Stomach (tissue), 9 donors: Measurements from ENCODE around the gene STYXL1. TPM values are rescaled to one million over a fixed set of nuclear protein-coding genes. Genes with fewer than 3 reads are reported as not detected.

Experiments used
- DNase-seq, 2 donors: peaks; one replicate each; pipeline versions ENCODE4 v3.0.0 to v3.0.0-alpha.2; 2013 to 2019
- H3K27ac ChIP-seq, 5 donors: fragments of 200-600 bp in 4 of 5; sonication (generic) in 4 of 5; one replicate each; pipeline ENCODE4 v1.5.1; 2013 to 2019; ENCODE audit warnings: mild to moderate bottlenecking in 1 of 5, moderate library complexity in 1 of 5
- H3K27me3 ChIP-seq, 3 donors: fragments of 200-600 bp; sonication (generic); one replicate each; pipeline ENCODE4 v1.5.1; 2017 to 2019; ENCODE audit warnings: mixed run types in 1 of 3
- H3K36me3 ChIP-seq, 4 donors: fragments of 200-600 bp; sonication (generic); 1 replicate in 3 of 4; 2 replicates in 1 of 4; pipeline ENCODE4 v1.5.1; 2016 to 2019
- H3K4me1 ChIP-seq, 4 donors: fragments of 200-600 bp; sonication (generic); one replicate each; pipeline ENCODE4 v1.5.1; 2016 to 2019
- H3K4me3 ChIP-seq, 4 donors: fragments of 200-600 bp; sonication (generic) in 3 of 4; one replicate each; pipeline ENCODE4 v1.5.1; 2016 to 2019; ENCODE audit warnings: mild to moderate bottlenecking in 1 of 4
- H3K9me3 ChIP-seq, 4 donors: fragments of 200-600 bp; sonication (generic); one replicate each; pipeline ENCODE4 v1.5.1; 2016 to 2019
- EP300 ChIP-seq: sonication (generic); formaldehyde crosslinking; IDR thresholded peaks from one replicate; pipeline ENCODE4 v1.6.1; 2017; ENCODE audit warnings: antibody characterized with exemption
- POLR2A ChIP-seq, 4 donors: fragments of 450-650 bp; IDR thresholded peaks; one replicate each; pipeline ENCODE4 v1.6.1; 2016; ENCODE audit warnings: antibody characterized with exemption in 4 of 4, control low read depth in 2 of 4, mild to moderate bottlenecking in 1 of 4, moderate library complexity in 1 of 4
- POLR2AphosphoS5 ChIP-seq, 3 donors: sonication (generic); formaldehyde crosslinking; IDR thresholded peaks; one replicate each; pipeline ENCODE4 v1.6.1; 2016; ENCODE audit warnings: antibody characterized with exemption in 3 of 3
- WGBS, 5 donors: extraction: QIAGEN DNeasy Blood & Tissue Kit in 3 of 5; methylation state at CpG; one replicate each; pipeline versions ENCODE4 v1.1.5 to v1.1.7; 2013 to 2018; 5-methylcytosine and 5-hydroxymethylcytosine counted together
- intact Hi-C: fragments of 100-400 bp; cut with DNase I; formaldehyde crosslinking; loops from one replicate; pipeline ENCODE4 v1.15.1; 2023; ENCODE audit warnings: low total_unique reads
- polyA plus RNA-seq, 3 donors: library from polyadenylated mRNA; stranded (reverse); fragments of 200-250 nt; gene quantifications; one replicate each; pipeline ENCODE4 v1.2.3, GENCODE V29; 2013
- total RNA-seq, 5 donors: library from RNA; depleted of rRNA; stranded (reverse); fragments of >200 nt; gene quantifications; one replicate each; pipeline versions ENCODE4 v1.1.0 to v1.2.3, GENCODE V29; 2014 to 2016
- TF ChIP-seq, protein P1 (sequence below), 7 experiments: fragments of 450-650 bp in 4 of 7; fragments of 200-600 bp in 3 of 7; sonication (generic) in 3 of 7; IDR thresholded peaks; one replicate each; pipeline ENCODE4 v1.5.1; 2016 to 2019; ENCODE audit warnings: antibody characterized with exemption in 7 of 7, control low read depth in 2 of 7, mild to moderate bottlenecking in 1 of 7
- donor health status: healthy with polysubstance abuse.
- donor health status: Bipolar disorder and iron deficiency.
- donor health status: healthy.

The STYXL1 gene
- total and polyA plus RNA-seq, 8 donors: 12.3 to 58.1 (median 33.4) TPM

DNA sequence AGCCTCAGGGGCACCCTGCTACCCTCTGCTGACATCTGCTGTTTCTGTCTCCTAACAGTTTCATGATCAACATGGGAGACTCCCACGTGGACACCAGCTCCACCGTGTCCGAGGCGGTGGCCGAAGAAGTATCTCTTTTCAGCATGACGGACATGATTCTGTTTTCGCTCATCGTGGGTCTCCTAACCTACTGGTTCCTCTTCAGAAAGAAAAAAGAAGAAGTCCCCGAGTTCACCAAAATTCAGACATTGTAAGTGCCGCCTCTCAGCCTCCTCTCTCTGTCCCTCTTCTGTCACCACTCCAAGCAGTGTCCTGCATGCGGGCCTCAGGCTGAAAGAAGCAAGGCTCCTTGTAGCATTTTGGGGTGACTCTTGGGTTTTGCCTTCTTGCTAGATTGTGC, 93.9 kb downstream of the STYXL1 start:
- Histone ChIP-seq H3K27me3 (no peaks in the 10 kb centered on the region), H3K4me3 (no peak overlapping the region), H3K27ac (peak overlapping the region in 2 of 5 donors; percentile 6 to 72), H3K4me1 (peaks cover 23 to 59% (median 34%) of the 10 kb centered on the region in 4 donors), H3K36me3 (peaks cover 17 to 55% (median 52%) of the 10 kb centered on the region in 4 donors), H3K9me3 (no peaks in the 10 kb centered on the region)
- TF ChIP-seq EP300: no peak
- TF ChIP-seq POLR2A (IDR thresholded peaks at IDR 0.05): no peak
- TF ChIP-seq POLR2AphosphoS5 (IDR thresholded peaks at IDR 0.05): no peak
- TF ChIP-seq, protein P1, sequence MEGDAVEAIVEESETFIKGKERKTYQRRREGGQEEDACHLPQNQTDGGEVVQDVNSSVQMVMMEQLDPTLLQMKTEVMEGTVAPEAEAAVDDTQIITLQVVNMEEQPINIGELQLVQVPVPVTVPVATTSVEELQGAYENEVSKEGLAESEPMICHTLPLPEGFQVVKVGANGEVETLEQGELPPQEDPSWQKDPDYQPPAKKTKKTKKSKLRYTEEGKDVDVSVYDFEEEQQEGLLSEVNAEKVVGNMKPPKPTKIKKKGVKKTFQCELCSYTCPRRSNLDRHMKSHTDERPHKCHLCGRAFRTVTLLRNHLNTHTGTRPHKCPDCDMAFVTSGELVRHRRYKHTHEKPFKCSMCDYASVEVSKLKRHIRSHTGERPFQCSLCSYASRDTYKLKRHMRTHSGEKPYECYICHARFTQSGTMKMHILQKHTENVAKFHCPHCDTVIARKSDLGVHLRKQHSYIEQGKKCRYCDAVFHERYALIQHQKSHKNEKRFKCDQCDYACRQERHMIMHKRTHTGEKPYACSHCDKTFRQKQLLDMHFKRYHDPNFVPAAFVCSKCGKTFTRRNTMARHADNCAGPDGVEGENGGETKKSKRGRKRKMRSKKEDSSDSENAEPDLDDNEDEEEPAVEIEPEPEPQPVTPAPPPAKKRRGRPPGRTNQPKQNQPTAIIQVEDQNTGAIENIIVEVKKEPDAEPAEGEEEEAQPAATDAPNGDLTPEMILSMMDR (IDR thresholded peaks at IDR 0.05): no peak
- intact Hi-C loops: no loop called here
- WGBS, 5 donors: 86 to 92% (median 91%) methylated on average over 11 of the region's 11 CpGs
- DNase-seq: no peak

DNA sequence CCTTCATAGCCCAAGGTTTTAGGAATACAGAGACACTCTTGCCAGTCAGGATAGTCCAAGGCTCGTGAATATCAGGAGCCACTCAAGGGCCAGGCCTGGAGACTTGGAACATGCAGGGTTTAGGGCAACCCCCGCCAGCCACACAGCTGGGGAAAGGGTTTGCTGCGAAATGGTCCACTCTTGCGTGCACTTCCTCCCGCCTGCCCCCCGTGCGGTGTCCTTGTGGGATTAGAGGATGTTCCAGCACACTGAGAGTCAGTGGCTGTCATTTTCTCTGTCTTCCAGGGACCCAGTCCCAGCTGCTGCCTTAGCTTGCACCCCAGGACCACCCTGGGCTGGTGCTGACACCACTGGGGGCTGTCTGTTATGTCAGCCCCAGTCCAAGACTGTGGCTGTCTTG, 94.4 kb downstream of the STYXL1 start:
- Histone ChIP-seq H3K9me3 (no peaks in the 10 kb centered on the region), H3K27me3 (no peaks in the 10 kb centered on the region), H3K36me3 (peaks cover 17 to 52% (median 50%) of the 10 kb centered on the region in 4 donors), H3K4me3 (no peak overlapping the region), H3K4me1 (peaks cover 24 to 59% (median 38%) of the 10 kb centered on the region in 4 donors), H3K27ac (peak overlapping the region in 2 of 5 donors; percentile 6 to 72)
- DNase-seq: no peak
- WGBS, 5 donors: 90 to 97% (median 94%) methylated on average over 7 of the region's 7 CpGs
- intact Hi-C loops: no loop called here
- TF ChIP-seq EP300: no peak
- no peak for TF ChIP-seq POLR2A (IDR thresholded peaks at IDR 0.05)
- TF ChIP-seq, protein P1 (IDR thresholded peaks at IDR 0.05): no peak
- no peak for TF ChIP-seq POLR2AphosphoS5 (IDR thresholded peaks at IDR 0.05)

DNA sequence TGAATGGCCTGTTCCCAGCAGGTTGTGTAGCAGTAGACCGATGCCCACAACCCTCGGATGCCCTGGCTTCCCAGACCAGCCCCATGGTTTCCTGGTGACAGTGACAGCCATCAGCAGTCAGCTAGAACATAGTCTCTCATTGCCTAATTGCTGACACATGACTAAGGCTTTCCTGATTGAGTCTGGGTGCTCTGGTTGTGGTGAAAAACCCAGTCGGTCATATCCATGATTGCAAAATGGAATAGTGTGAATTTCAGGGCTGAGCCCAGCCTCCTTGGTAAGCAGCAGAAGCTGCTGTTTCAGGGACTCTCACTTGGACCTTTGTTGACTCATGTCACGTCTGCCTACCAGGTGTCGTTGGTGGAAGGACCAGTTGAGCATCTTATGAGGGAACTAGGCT, 96.3 kb downstream of the STYXL1 start:
- peak overlapping the region in 3 of 5 donors; percentile 44 to 72 (median 58) for H3K27ac ChIP-seq
- H3K4me1 ChIP-seq: peaks cover 27 to 61% (median 40%) of the 10 kb centered on the region in 4 donors
- H3K9me3 ChIP-seq: no peaks in the 10 kb centered on the region
- TF ChIP-seq, protein P1 (IDR thresholded peaks at IDR 0.05): no peak
- TF ChIP-seq POLR2AphosphoS5 (IDR thresholded peaks at IDR 0.05) (peak in 2 of 3 donors; percentile 29 to 60), POLR2A (IDR thresholded peaks at IDR 0.05) (no peak)
- intact Hi-C loops: no loop called here
- H3K36me3 ChIP-seq: peaks cover 10 to 38% (median 33%) of the 10 kb centered on the region in 4 donors
- WGBS, 5 donors: 63 to 79% (median 73%) methylated on average over 5 of the region's 5 CpGs
- no peak for DNase-seq
- no peak overlapping the region for H3K4me3 ChIP-seq
- H3K27me3 ChIP-seq: no peaks in the 10 kb centered on the region

DNA sequence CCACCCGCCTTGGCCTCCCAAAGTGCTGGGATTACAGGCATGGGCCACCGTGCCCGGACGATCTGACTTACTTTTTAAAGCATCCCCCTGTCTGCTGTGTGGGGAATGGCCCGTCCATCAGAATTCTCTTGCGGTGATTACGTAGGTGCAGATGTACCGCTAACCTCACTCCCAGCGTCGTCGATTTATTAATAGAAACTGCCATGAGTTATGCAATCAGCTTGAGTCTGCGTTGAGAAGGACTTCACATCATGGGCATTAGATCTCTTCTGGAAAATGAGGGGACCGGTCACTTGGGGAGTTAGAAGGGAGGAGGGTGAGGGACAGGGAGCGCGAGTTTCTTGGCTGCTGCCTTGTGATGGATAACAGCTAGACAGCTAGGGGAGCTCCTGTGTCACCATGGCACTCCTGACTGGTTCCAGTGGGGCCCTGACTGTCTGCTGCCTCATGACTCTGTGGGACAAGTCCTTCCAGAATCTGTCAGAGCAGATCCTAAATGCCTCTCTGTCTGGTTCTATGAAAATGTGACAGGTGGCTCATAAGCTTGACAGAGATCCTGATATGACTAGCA, 97.6 kb downstream of the STYXL1 start:
- no peak for DNase-seq
- WGBS, 5 donors: 82 to 85% (median 82%) methylated on average over 15 of the region's 15 CpGs
- H3K4me1 ChIP-seq: peaks cover 33 to 66% (median 41%) of the 10 kb centered on the region in 4 donors
- H3K27ac ChIP-seq: peak overlapping the region; percentile 25 to 72 (median 44)
- no peak overlapping the region for H3K4me3 ChIP-seq
- no peaks in the 10 kb centered on the region for H3K27me3 ChIP-seq
- H3K36me3 ChIP-seq: peaks cover 5 to 25% (median 19%) of the 10 kb centered on the region in 4 donors
- TF ChIP-seq POLR2AphosphoS5 (IDR thresholded peaks at IDR 0.05): no peak
- no peak for TF ChIP-seq EP300
- H3K9me3 ChIP-seq: no peaks in the 10 kb centered on the region
- intact Hi-C loops: no loop called here

DNA sequence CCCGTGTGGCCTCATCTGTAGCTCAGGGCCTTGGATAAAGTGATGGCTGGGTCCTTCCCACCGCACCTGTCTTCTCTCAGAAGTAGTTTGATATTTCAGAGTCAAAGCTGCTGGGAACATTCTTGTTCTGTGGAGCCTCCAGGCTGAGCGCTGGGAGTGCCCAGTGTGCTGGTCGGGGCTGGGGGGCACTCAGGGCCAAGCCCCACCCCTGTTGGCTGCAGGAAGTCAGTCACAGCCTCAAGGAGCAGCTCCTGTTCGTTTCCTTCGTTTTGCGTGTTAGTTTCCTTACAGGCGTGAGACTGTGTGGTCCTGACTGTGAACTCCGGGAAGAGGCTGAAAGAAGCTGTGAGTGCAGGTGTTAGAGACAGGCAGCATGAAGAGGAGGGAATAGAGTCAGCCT, 99.6 kb downstream of the STYXL1 start:
- peaks cover 34 to 86% (median 50%) of the 10 kb centered on the region in 4 donors for H3K4me1 ChIP-seq
- intact Hi-C loops: no loop called here
- peaks cover 0 to 8% (median 0%) of the 10 kb centered on the region in 4 donors for H3K36me3 ChIP-seq

More for the DNA sequence above, 99.6 kb downstream of the STYXL1 start:
- TF ChIP-seq POLR2A (IDR thresholded peaks at IDR 0.05) (no peak), POLR2AphosphoS5 (IDR thresholded peaks at IDR 0.05) (no peak)
- TF ChIP-seq, protein P1 (IDR thresholded peaks at IDR 0.05): no peak
- H3K4me3 ChIP-seq: no peak overlapping the region
- no peaks in the 10 kb centered on the region for H3K27me3 ChIP-seq
- H3K27ac ChIP-seq: peak overlapping the region in 3 of 5 donors; percentile 15 to 49 (median 37)
- no peaks in the 10 kb centered on the region for H3K9me3 ChIP-seq
- 39 to 74% (median 55%) methylated on average over 9 of the region's 9 CpGs for WGBS, 5 donors
- no peak for DNase-seq
